Gastrocnemius medialis (tissue), 4 donors: ENCODE measurements around the gene CELF4. TPM values are rescaled to one million over a fixed set of nuclear protein-coding genes. Genes with fewer than 3 reads are reported as not detected.

Experiments
- ATAC-seq, 2 donors: fragments of 150-250 bp; one replicate each; pipeline ENCODE4 v1.9.1; 2016
- DNase-seq, 2 donors: peaks; one replicate each; pipeline ENCODE4 v3.0.0-alpha.2; 2019
- H3K27ac ChIP-seq, 4 donors: fragments of 200-600 bp; sonication (generic); 1 replicate in 1 of 4; 2 replicates in 3 of 4; pipeline ENCODE4 v1.5.1; 2016 to 2018; ENCODE audit warnings: mild to moderate bottlenecking in 2 of 4, moderate library complexity in 1 of 4
- H3K27me3 ChIP-seq, 3 donors: fragments of 200-600 bp; sonication (generic) in 2 of 3; 1 replicate in 1 of 3; 2 replicates in 2 of 3; pipeline versions ENCODE4 v1.5.1 to v1.6.0; 2016 to 2019; ENCODE audit warnings: mild to moderate bottlenecking in 1 of 3, moderate library complexity in 1 of 3
- H3K36me3 ChIP-seq, 2 donors: fragments of 200-600 bp; sonication (generic) in 1 of 2; one replicate each; pipeline ENCODE4 v1.5.1; 2017 to 2018
- H3K4me1 ChIP-seq, 2 donors: fragments of 200-600 bp; sonication (generic) in 1 of 2; one replicate each; pipeline ENCODE4 v1.5.1; 2016 to 2017; ENCODE audit warnings: mild to moderate bottlenecking in 2 of 2
- H3K4me3 ChIP-seq, 4 donors: fragments of 200-600 bp; sonication (generic) in 3 of 4; 1 replicate in 1 of 4; 2 replicates in 3 of 4; pipeline ENCODE4 v1.5.1; 2016 to 2019; ENCODE audit warnings: mild to moderate bottlenecking in 2 of 4
- H3K9me3 ChIP-seq, 3 donors: fragments of 200-600 bp; sonication (generic) in 2 of 3; 1 replicate in 1 of 3; 2 replicates in 2 of 3; pipeline ENCODE4 v1.5.1; 2016 to 2019
- POLR2A ChIP-seq, 2 donors: fragments of 450-650 bp; IDR thresholded peaks; one replicate each; pipeline ENCODE4 v1.6.1; 2017; ENCODE audit warnings: antibody characterized with exemption in 2 of 2, mild to moderate bottlenecking in 2 of 2, moderate library complexity in 2 of 2
- in situ Hi-C, 4 donors: fragments of 200-750 bp; cut with MboI; loops; one replicate each; pipeline versions ENCODE4 v1.15.0 to v1.8.0; 2017; ENCODE audit warnings: low sequenced_read_pairs in 4 of 4
- intact Hi-C: fragments of 100-400 bp; cut with DNase I; formaldehyde crosslinking; loops from one replicate; pipeline ENCODE4 v1.15.1; 2023; ENCODE audit warnings: low total_unique reads
- total RNA-seq, 4 donors: library from RNA; depleted of rRNA; stranded (reverse); fragments of >200 nt; gene quantifications; one replicate each; pipeline versions ENCODE4 v1.1.0 to v1.2.3, GENCODE V29; 2016
- TF ChIP-seq, protein P1 (sequence below), 5 experiments: fragments of 450-650 bp in 3 of 5; fragments of 200-600 bp in 2 of 5; sonication (generic) in 2 of 5; IDR thresholded peaks in 4 of 5; conservative IDR thresholded peaks in 1 of 5; 1 replicate in 4 of 5; 2 replicates in 1 of 5; pipeline ENCODE4 v1.5.1; 2016 to 2019; ENCODE audit warnings: antibody characterized with exemption in 5 of 5, mild to moderate bottlenecking in 3 of 5, moderate library complexity in 3 of 5

Gene CELF4
- total RNA-seq, 4 donors from 2014 or later: not detected

DNA sequence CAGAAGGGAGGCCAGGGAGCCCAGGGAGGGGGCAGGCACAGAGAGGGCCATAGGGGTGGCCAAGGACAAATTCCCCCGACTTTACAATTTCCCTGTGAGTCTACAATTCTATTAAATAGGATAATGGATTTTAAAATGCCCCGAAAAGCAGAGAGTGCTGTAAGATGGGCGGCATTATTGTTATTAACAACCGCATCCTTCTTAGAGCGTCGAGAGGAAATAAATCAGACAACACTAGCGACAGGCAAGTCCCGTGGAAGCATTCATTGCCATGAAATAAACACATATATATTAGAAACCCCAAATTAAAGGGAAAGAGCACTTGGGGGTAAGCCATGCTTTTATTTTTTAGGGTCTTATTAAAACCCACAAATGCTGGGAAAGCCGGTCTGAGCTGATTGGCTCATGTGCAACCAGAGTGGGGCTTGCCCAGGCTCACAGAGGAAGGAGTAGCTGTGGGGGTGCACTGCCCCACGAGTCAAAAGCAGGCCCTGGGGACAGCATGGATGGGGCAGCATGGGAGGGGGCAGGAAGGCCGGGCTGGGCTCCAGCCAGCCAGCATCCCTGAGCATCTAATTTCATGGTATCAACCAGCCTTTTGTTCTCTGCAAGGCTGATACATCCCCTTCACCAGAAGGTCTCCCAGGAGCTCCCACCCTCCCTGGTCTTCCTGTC lies 187.1 kb downstream of the CELF4 start:
- Histone ChIP-seq H3K27ac (no peak overlapping the region), H3K9me3 (no peaks in the 10 kb centered on the region), H3K4me1 (no peaks in the 10 kb centered on the region), H3K27me3 (no peaks in the 10 kb centered on the region), H3K36me3 (no peaks in the 10 kb centered on the region), H3K4me3 (no peak overlapping the region)
- no peak for ATAC-seq
- in situ Hi-C loops (no loop called here), intact Hi-C loops (no loop called here)
- no peak for TF ChIP-seq POLR2A (IDR thresholded peaks at IDR 0.05)
- TF ChIP-seq, protein P1, sequence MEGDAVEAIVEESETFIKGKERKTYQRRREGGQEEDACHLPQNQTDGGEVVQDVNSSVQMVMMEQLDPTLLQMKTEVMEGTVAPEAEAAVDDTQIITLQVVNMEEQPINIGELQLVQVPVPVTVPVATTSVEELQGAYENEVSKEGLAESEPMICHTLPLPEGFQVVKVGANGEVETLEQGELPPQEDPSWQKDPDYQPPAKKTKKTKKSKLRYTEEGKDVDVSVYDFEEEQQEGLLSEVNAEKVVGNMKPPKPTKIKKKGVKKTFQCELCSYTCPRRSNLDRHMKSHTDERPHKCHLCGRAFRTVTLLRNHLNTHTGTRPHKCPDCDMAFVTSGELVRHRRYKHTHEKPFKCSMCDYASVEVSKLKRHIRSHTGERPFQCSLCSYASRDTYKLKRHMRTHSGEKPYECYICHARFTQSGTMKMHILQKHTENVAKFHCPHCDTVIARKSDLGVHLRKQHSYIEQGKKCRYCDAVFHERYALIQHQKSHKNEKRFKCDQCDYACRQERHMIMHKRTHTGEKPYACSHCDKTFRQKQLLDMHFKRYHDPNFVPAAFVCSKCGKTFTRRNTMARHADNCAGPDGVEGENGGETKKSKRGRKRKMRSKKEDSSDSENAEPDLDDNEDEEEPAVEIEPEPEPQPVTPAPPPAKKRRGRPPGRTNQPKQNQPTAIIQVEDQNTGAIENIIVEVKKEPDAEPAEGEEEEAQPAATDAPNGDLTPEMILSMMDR (IDR thresholded peaks at IDR 0.05 in 4 of 5, conservative IDR thresholded peaks at IDR 0.05 in 1 of 5): no peak
- no peak for DNase-seq

DNA sequence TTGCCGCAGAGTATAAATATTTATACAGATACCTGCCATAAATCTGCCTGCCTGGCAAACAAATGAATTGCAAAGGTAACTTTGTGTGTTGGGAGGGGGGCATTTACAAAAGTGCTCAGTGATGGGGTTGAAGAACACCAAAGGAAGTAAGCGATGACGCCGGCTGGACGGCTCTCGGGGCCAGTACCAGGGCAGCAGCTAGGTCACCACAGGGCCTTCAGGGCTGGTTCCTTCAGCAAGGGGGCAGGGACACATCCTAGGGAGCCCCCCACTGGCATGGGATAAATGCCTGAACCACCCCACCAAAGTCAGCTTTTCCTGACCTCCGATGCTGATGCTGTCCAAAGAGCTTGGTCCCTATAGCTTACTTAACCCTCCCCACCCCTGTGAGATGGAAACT lies 190.4 kb downstream of the CELF4 start:
- Histone ChIP-seq H3K27me3 (no peaks in the 10 kb centered on the region), H3K4me1 (no peaks in the 10 kb centered on the region), H3K9me3 (no peaks in the 10 kb centered on the region), H3K4me3 (no peak overlapping the region), H3K27ac (no peak overlapping the region), H3K36me3 (no peaks in the 10 kb centered on the region)
- ATAC-seq (no peak), DNase-seq (no peak)
- TF ChIP-seq, protein P1 (IDR thresholded peaks at IDR 0.05 in 4 of 5, conservative IDR thresholded peaks at IDR 0.05 in 1 of 5): no peak
- no peak for TF ChIP-seq POLR2A (IDR thresholded peaks at IDR 0.05)
- intact Hi-C loops: no loop called here
- in situ Hi-C loops: no loop called here

DNA sequence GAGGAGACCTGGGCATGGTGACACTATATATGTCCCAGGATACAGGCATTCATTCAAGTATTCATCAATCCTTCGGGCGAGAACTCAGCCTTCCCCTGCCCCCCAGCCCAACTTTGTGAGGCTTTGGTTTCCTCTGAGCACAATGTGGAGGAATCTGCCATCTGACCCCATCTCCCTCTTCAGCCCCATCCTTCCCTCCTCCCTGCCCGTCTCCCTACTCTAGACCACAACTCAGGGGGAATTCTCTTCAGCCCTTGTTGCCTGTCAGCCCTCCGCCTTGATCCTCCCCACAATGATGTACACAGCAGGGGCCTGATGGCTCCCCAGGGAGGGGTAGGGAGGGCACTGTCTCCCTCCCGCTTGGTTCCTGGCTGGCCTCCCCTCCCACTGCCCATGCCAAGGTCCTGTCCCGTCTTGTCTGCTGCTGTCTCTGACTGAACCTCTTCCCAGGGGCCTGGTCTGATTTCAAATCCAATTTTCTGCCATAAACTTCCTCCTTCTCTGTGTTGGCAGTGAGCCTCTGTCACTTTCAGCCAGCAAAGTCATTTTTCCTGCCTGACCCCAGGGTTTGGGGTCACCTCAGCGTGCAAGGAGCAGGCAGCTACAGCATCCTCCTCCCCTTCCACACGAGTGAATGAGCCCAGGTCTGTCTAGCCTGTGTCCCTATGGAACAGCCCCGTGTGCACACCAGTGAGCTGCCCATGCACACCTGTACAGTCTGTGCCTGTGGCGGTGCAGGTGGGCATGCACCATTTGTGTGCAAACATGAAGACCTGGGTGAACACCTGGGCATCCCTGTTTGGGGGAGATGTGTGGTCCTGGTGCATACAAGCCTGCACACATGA lies 197.3 kb downstream of the CELF4 start:
- Histone ChIP-seq H3K4me3 (no peak overlapping the region), H3K27ac (no peak overlapping the region), H3K9me3 (no peaks in the 10 kb centered on the region), H3K4me1 (peaks cover 0 to 4% of the 10 kb centered on the region in 2 donors), H3K36me3 (no peaks in the 10 kb centered on the region), H3K27me3 (peaks cover 0 to 3% (median 0%) of the 10 kb centered on the region in 3 donors)
- TF ChIP-seq, protein P1 (IDR thresholded peaks at IDR 0.05 in 4 of 5, conservative IDR thresholded peaks at IDR 0.05 in 1 of 5): no peak
- TF ChIP-seq POLR2A (IDR thresholded peaks at IDR 0.05): no peak
- in situ Hi-C loops: no loop called here
- DNase-seq (no peak), ATAC-seq (no peak)
- intact Hi-C loops: no loop called here

DNA sequence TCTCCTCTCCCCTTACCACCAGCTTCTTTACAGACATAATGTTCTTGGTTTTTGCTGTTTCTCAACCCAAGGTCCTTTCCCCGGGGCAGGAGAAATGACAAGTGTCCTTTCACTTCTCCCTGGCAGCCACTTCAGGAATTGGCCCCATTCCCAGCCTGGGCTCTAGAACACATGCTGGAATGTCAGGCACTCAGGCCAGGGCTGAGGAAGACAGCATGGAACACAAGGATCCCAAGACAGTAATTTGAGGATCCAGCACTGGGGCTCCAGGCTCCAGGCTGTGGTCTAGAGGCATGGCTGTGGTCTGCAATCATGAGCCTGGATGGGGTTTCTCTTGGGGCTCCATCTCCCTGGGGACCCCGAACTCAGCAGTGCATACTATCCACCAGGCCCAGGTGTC lies 201.4 kb downstream of the CELF4 start:
- no peak overlapping the region for H3K27ac ChIP-seq
- H3K4me1 ChIP-seq: peaks cover 0 to 4% of the 10 kb centered on the region in 2 donors

More for the DNA sequence above, 201.4 kb downstream of the CELF4 start:
- DNase-seq (peak; percentile 21 to 27), ATAC-seq (peak; percentile 68 to 84)
- Histone ChIP-seq H3K4me3 (no peak overlapping the region), H3K9me3 (no peaks in the 10 kb centered on the region), H3K27me3 (peaks cover 0 to 3% (median 0%) of the 10 kb centered on the region in 3 donors), H3K36me3 (no peaks in the 10 kb centered on the region)
- TF ChIP-seq, protein P1 (IDR thresholded peaks at IDR 0.05 in 4 of 5, conservative IDR thresholded peaks at IDR 0.05 in 1 of 5): no peak
- no peak for TF ChIP-seq POLR2A (IDR thresholded peaks at IDR 0.05)
- intact Hi-C loops (no loop called here), in situ Hi-C loops (no loop called here)
